Kidney (tissue), 14 donors: ENCODE data around the gene ZBTB7C. TPM values are rescaled to one million over a fixed set of nuclear protein-coding genes. Genes with fewer than 3 reads are reported as not detected.

Experiments
- DNase-seq, 5 donors: peaks; one replicate each; pipeline ENCODE4 v3.0.0-alpha.2; 2013 to 2020
- FAIRE-seq: peaks from 2 replicates; lab custom pipeline; 2012; peaks lifted over from hg19 to GRCh38; lab: Jason Lieb, UNC
- H3K27ac ChIP-seq, 2 donors: one replicate each; pipeline ENCODE4 v1.7.0; 2013; ENCODE audit warnings: low read depth in 2 of 2, low read length in 2 of 2, inconsistent platforms in 1 of 2
- H3K27me3 ChIP-seq: one replicate; pipeline ENCODE4 v1.7.1; 2013; ENCODE audit warnings: low read length, inconsistent platforms; ENCODE audit not compliant: control insufficient read depth, insufficient read depth
- H3K36me3 ChIP-seq, 3 donors: one replicate each; pipeline versions ENCODE4 v1.7.0 to v1.7.1; 2013; ENCODE audit warnings: low read length in 3 of 3, control low read depth in 1 of 3, inconsistent platforms in 1 of 3; ENCODE audit not compliant: insufficient read depth in 3 of 3, control insufficient read depth in 2 of 3
- H3K4me1 ChIP-seq, 3 donors: one replicate each; pipeline versions ENCODE4 v1.7.0 to v1.7.1; 2013; ENCODE audit warnings: low read length in 3 of 3, inconsistent platforms in 1 of 3, low read depth in 1 of 3; ENCODE audit not compliant: control insufficient read depth in 2 of 3, insufficient read depth in 2 of 3
- H3K4me3 ChIP-seq, 3 donors: one replicate each; pipeline versions ENCODE4 v1.7.0 to v1.8.1; 2013; ENCODE audit warnings: low read length in 3 of 3, control low read depth in 1 of 3, inconsistent platforms in 1 of 3
- H3K9ac ChIP-seq, 3 donors: one replicate each; pipeline versions ENCODE4 v1.7.0 to v1.7.1; 2013; ENCODE audit warnings: low read length in 3 of 3, control low read depth in 1 of 3, inconsistent platforms in 1 of 3
- H3K9me3 ChIP-seq, 3 donors: one replicate each; pipeline versions ENCODE4 v1.7.0 to v1.7.1; 2013; ENCODE audit warnings: low read length in 3 of 3, control low read depth in 1 of 3, inconsistent platforms in 1 of 3; ENCODE audit not compliant: control insufficient read depth in 2 of 3, insufficient read depth in 1 of 3
- intact Hi-C: fragments of 100-400 bp; cut with DNase I; formaldehyde crosslinking; loops from one replicate; pipeline ENCODE4 v1.11.1; 2022
- polyA plus RNA-seq: library from polyadenylated mRNA; stranded (reverse); fragments of 350-450 nt; fragmentation: Illumina TruSeq; extraction: RNeasy Lipid Tissue Mini Kit (QIAGEN cat#74804); gene quantifications from one replicate; pipeline ENCODE4 v1.2.3, GENCODE V29; 2014; ENCODE audit warnings: low read depth, low replicate concordance; ENCODE audit not compliant: insufficient read depth
- total RNA-seq: library from RNA; stranded (reverse); fragmentation: NEBNext Ultra II Directional; extraction: Animal tissue kit (Norgen Biotek cat#: 25700); gene quantifications from one replicate; pipeline ENCODE4 v1.2.1, GENCODE V29; 2021
- TF ChIP-seq, protein P1 (sequence below): IDR thresholded peaks from 3 replicates; pipeline ENCODE4 v1.5.1; 2012; ENCODE audit warnings: mild to moderate bottlenecking, moderate library complexity, borderline replicate concordance; ENCODE audit not compliant: insufficient read depth; ENCODE audit errors: extremely low read depth
- donor health status: control.
- donor health status: control.
- donor health status: control.
- donor health status: control.
- donor health status: control.
- donor health status: DM: yes; HTN: yes; CAD: no.
- donor health status: Normal renal cell carcinoma (clear cell type).

ZBTB7C gene
- total and polyA plus RNA-seq, 2 donors from 2014 or later = 1.8 to 13.8 TPM

DNA sequence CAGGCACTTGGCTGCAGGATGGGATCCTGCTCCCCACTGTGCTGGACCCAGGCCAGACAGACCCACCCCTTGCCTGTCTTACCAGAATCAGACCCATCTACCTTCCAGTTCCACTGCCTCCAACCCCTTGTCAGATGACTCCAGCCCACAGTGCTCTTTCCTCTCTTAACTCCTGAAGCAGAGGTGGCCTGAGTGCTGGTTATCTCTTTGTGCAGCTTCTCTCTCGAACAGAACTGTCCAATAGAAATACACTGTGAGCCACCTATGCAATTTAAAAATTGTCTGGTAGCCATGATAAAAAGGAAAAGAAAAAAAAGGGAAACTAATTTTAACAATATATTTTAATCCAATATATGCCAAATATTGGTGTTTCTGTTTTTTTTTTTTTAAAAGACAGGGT, 318.5 kb downstream of the ZBTB7C start:
- H3K27me3 ChIP-seq = no peaks in the 10 kb centered on the region
- no peaks in the 10 kb centered on the region for H3K36me3 ChIP-seq
- no peak overlapping the region for H3K4me3 ChIP-seq
- H3K27ac ChIP-seq = no peak overlapping the region
- H3K9me3 ChIP-seq = no peaks in the 10 kb centered on the region
- DNase-seq (peak in 1 of 5 donors; percentile 39), FAIRE-seq (no peak)
- TF ChIP-seq, protein P1, sequence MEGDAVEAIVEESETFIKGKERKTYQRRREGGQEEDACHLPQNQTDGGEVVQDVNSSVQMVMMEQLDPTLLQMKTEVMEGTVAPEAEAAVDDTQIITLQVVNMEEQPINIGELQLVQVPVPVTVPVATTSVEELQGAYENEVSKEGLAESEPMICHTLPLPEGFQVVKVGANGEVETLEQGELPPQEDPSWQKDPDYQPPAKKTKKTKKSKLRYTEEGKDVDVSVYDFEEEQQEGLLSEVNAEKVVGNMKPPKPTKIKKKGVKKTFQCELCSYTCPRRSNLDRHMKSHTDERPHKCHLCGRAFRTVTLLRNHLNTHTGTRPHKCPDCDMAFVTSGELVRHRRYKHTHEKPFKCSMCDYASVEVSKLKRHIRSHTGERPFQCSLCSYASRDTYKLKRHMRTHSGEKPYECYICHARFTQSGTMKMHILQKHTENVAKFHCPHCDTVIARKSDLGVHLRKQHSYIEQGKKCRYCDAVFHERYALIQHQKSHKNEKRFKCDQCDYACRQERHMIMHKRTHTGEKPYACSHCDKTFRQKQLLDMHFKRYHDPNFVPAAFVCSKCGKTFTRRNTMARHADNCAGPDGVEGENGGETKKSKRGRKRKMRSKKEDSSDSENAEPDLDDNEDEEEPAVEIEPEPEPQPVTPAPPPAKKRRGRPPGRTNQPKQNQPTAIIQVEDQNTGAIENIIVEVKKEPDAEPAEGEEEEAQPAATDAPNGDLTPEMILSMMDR = no peak
- no peaks in the 10 kb centered on the region for H3K4me1 ChIP-seq
- intact Hi-C loops = no loop called here
- no peak overlapping the region for H3K9ac ChIP-seq

DNA sequence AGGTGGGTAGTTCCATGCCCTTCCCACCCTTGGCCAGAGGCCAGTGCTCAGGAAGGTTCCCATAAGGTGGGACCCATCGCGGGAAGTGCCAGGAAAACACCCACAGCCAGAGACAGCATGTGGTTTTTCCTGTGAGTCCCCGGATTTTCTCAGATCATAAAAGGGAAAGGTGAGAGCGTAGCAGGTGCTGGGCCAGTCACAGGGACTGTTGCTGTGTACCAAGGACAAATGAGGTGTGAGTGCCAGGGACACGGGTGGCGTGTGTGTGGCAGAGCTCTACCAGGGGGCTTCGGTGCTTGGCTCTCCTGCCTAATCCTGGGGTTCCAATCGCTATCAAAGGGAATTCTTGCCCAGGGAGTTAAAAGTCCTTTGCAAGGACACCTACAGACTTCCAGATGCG, 319.2 kb downstream of the ZBTB7C start:
- FAIRE-seq (no peak), DNase-seq (peak in 1 of 5 donors; percentile 35)
- Histone ChIP-seq H3K9ac (no peak overlapping the region), H3K4me1 (no peaks in the 10 kb centered on the region), H3K9me3 (no peaks in the 10 kb centered on the region), H3K4me3 (no peak overlapping the region), H3K27me3 (no peaks in the 10 kb centered on the region), H3K36me3 (no peaks in the 10 kb centered on the region), H3K27ac (no peak overlapping the region)
- TF ChIP-seq, protein P1 = no peak
- intact Hi-C loops = no loop called here

DNA sequence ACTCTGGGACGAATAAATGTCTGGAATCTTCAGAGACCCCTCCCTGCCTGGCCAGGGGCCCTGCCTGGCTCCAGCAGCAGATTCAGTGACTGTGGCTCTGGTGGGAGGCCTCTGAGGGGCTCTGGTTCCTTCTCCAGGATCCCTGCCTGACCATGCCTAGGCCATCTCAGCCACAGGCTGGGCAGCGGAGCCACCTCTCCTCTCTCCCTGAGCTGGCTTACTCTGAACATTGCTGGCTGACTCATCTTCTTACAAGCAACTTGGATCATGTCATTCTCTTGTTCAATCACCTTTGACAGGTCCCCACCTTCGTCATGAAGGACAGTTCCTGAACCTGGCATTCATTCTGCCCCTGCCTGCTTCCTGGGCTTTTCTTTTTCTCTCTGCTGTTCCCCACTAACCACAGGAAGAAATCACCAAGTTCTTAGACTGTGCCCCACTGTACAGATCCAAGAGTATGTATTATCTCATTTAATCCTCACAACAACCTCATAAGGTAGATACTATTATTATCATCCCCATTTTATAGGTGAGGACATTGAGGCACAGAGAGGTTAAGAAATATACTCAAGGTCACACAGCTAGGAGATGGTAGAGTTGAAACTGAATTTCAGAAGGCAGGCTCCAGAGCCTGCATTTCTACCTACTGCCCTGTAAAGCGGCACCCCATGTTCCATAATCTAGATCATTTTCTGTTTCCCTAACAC, 323.2 kb downstream of the ZBTB7C start:
- DNase-seq = no peak
- TF ChIP-seq, protein P1 = no peak
- H3K27ac ChIP-seq = no peak overlapping the region
- H3K27me3 ChIP-seq = no peaks in the 10 kb centered on the region
- no peaks in the 10 kb centered on the region for H3K36me3 ChIP-seq
- no peak overlapping the region for H3K9ac ChIP-seq
- no peak for FAIRE-seq
- H3K4me3 ChIP-seq = no peak overlapping the region
- H3K4me1 ChIP-seq = no peaks in the 10 kb centered on the region
- no peaks in the 10 kb centered on the region for H3K9me3 ChIP-seq
- intact Hi-C loops = no loop called here
